NCI-H1417 treated with DMSO at 0.1 percent for 48 hours (cell line): ENCODE results near the gene DUX4.
"Not testable (repeated sequence)": the region's sequence is repeated elsewhere in the genome, so short reads cannot be mapped to it uniquely, and the experiment has no call there.

Experiments used
- DNase-seq: peaks from one replicate; lab custom pipeline; 2025; lab: John Stamatoyannopoulos, UW

Gene DUX4

GRCh38 chr4:190173428-190173827 lies at the start of gene DUX4:
Gene DUX4 (plus strand): TSS chr4:190173774. CDS start chr4:190173774, 0 bp downstream.
- DNase-seq = not testable (repeated sequence)

GRCh38 chr4:190175436-190175835 lies 1.9 kb downstream of the DUX4 start:
- DNase-seq = not testable (repeated sequence)

- DNase-seq = not testable (repeated sequence)
Observed at GRCh38 chr4:190177727-190178605, 4.4 kb downstream of the DUX4 start.

GRCh38 chr4:190178606-190178990 lies 5.0 kb downstream of the DUX4 start:
- not testable (repeated sequence) for DNase-seq

- DNase-seq = not testable (repeated sequence)
Observed at GRCh38 chr4:190179030-190179739, 5.6 kb downstream of the DUX4 start.

- not testable (repeated sequence) for DNase-seq
Observed at GRCh38 chr4:190179740-190180094, 6.1 kb downstream of the DUX4 start.

- DNase-seq = not testable (repeated sequence)
Observed at GRCh38 chr4:190180947-190181346, 7.4 kb downstream of the DUX4 start.

- DNase-seq = not testable (repeated sequence)
Observed at GRCh38 chr4:190181481-190182100, 8.0 kb downstream of the DUX4 start.

GRCh38 chr4:190203510-190203909 lies 29.9 kb downstream of the DUX4 start:
- not testable (repeated sequence) for DNase-seq
